Daoy (cell line): Measurements from ENCODE around the gene NSD1. TPM values are rescaled to one million over a fixed set of nuclear protein-coding genes. Genes with fewer than 3 reads are reported as not detected.
"Not testable (repeated sequence)": the region's sequence is repeated elsewhere in the genome, so short reads cannot be mapped to it uniquely, and the experiment has no call there.

ENCODE experiments used
- DNase-seq: peaks from one replicate; pipeline ENCODE4 v3.0.0-alpha.2; 2015; ENCODE audit warnings: low read depth
- total RNA-seq: library from RNA; depleted of rRNA; stranded (reverse); fragments of >200 nt; shearing (Covaris generic); gene quantifications from 2 replicates; pipeline ENCODE4 v1.2.3, GENCODE V29; 2014

Gene NSD1
- total RNA-seq, 1 experiment from 2014 or later, result 25.4 TPM

GRCh38 chr5:177230660-177231059 is 97.1 kb downstream of the NSD1 start:
- no peak for DNase-seq

GRCh38 chr5:177231479-177232250 is 98.1 kb downstream of the NSD1 start:
- no peak for DNase-seq

- DNase-seq, result no peak
Measured at GRCh38 chr5:177232358-177232757, 98.8 kb downstream of the NSD1 start.

GRCh38 chr5:177232761-177233160 is 99.2 kb downstream of the NSD1 start:
- DNase-seq, result peak; percentile 33

GRCh38 chr5:177233206-177233605 is 99.6 kb downstream of the NSD1 start:
- peak; percentile 6 for DNase-seq

- DNase-seq, result no peak
Measured at GRCh38 chr5:177233802-177234201, 100.2 kb downstream of the NSD1 start.

- no peak for DNase-seq
Measured at GRCh38 chr5:177234841-177235240, 101.3 kb downstream of the NSD1 start.

GRCh38 chr5:177241768-177242167 is 108.2 kb downstream of the NSD1 start:
- no peak for DNase-seq

- DNase-seq, result no peak
Measured at GRCh38 chr5:177242304-177242703, 108.7 kb downstream of the NSD1 start.

GRCh38 chr5:177249761-177250537 is 116.4 kb downstream of the NSD1 start:
- DNase-seq, result no peak

GRCh38 chr5:177253252-177253651 is 119.7 kb downstream of the NSD1 start:
- no peak for DNase-seq

GRCh38 chr5:177256296-177256695 is 122.7 kb downstream of the NSD1 start:
- peak; percentile 53 for DNase-seq

GRCh38 chr5:177258711-177259110 is 125.1 kb downstream of the NSD1 start:
- not testable (repeated sequence) for DNase-seq

- DNase-seq, result no peak
Measured at GRCh38 chr5:177260961-177261360, 127.4 kb downstream of the NSD1 start.

GRCh38 chr5:177261510-177261909 is 127.9 kb downstream of the NSD1 start:
- DNase-seq, result no peak

- DNase-seq, result no peak
Measured at GRCh38 chr5:177264178-177264577, 130.6 kb downstream of the NSD1 start.

GRCh38 chr5:177265395-177265794 is 131.8 kb downstream of the NSD1 start:
- DNase-seq, result no peak

- no peak for DNase-seq
Measured at GRCh38 chr5:177269232-177269895, 135.8 kb downstream of the NSD1 start.

GRCh38 chr5:177269976-177270375 is 136.4 kb downstream of the NSD1 start:
- DNase-seq, result no peak

GRCh38 chr5:177270653-177271052 is 137.1 kb downstream of the NSD1 start:
- no peak for DNase-seq

GRCh38 chr5:177271113-177271512 is 137.5 kb downstream of the NSD1 start:
- no peak for DNase-seq

- no peak for DNase-seq
Measured at GRCh38 chr5:177275883-177276282, 142.3 kb downstream of the NSD1 start.

- no peak for DNase-seq
Measured at GRCh38 chr5:177276886-177277285, 143.3 kb downstream of the NSD1 start.
